Activated naive CD4-positive, alpha-beta T cell treated with anti-CD3 and anti-CD28 coated beads, Interleukin-2, amount 10 ng/mL, durations not matched to agents 7 days and 5 days (primary cell): ENCODE results near the gene GRAMD1A.
A peak's percentile ranks its signal among the peaks of the same experiment; 100 is the strongest.

Experiments
- CTCF ChIA-PET: fragments of 350-600 bp; sonication (Branson Sonifier 250); formaldehyde crosslinking; loops from one replicate; lab custom pipeline; 2021; ENCODE audit warnings: antibody characterized with exemption; lab: Charles Lee
- DNase-seq: peaks from one replicate; pipeline ENCODE4 v3.0.0-alpha.2; 2020
- H3K27ac Mint-ChIP-seq: one replicate; pipeline ENCODE4 v1.8.0; 2021; ENCODE audit warnings: mild to moderate bottlenecking, moderate library complexity, mixed read lengths
- H3K27me3 Mint-ChIP-seq: one replicate; pipeline ENCODE4 v1.8.0; 2021; ENCODE audit warnings: mild to moderate bottlenecking, mixed read lengths
- H3K36me3 Mint-ChIP-seq: one replicate; pipeline ENCODE4 v1.8.0; 2021; ENCODE audit warnings: mixed read lengths
- H3K4me1 Mint-ChIP-seq: one replicate; pipeline ENCODE4 v1.8.0; 2021; ENCODE audit warnings: mixed read lengths
- H3K4me3 Mint-ChIP-seq: one replicate; pipeline ENCODE4 v1.8.0; 2021; ENCODE audit warnings: mild to moderate bottlenecking, moderate library complexity, mixed read lengths
- H3K9me3 Mint-ChIP-seq: one replicate; pipeline ENCODE4 v1.8.0; 2021; ENCODE audit warnings: mixed read lengths

Gene GRAMD1A

GRCh38 chr19:35034588-35035382, 34.7 kb downstream of the GRAMD1A start:
- H3K27me3 Mint-ChIP-seq: peaks cover 73% of the 10 kb centered on the region
- no peak overlapping the region for H3K27ac Mint-ChIP-seq
- no peak overlapping the region for H3K4me3 Mint-ChIP-seq
- CTCF ChIA-PET: interaction anchor here (0.7 to 1.5 kb wide), 3 partner anchors 8 to 32 kb away, joined by 3 to 10 read pairs (median 4); no protein-coding TSS in a partner anchor
- no peaks in the 10 kb centered on the region for H3K9me3 Mint-ChIP-seq
- DNase-seq: no peak
- no peaks in the 10 kb centered on the region for H3K36me3 Mint-ChIP-seq
- peaks cover 6% of the 10 kb centered on the region for H3K4me1 Mint-ChIP-seq

- no peaks in the 10 kb centered on the region for H3K36me3 Mint-ChIP-seq
- CTCF ChIA-PET: interaction anchor here (0.9 to 1.2 kb wide), 4 partner anchors 8 to 65 kb away, joined by 3 to 4 read pairs (median 3); partner anchors contain the start of gene SCN1B
- DNase-seq: no peak
- no peaks in the 10 kb centered on the region for H3K9me3 Mint-ChIP-seq
- H3K27ac Mint-ChIP-seq: no peak overlapping the region
- no peak overlapping the region for H3K4me3 Mint-ChIP-seq
- peaks cover 17% of the 10 kb centered on the region for H3K4me1 Mint-ChIP-seq
- H3K27me3 Mint-ChIP-seq: peaks cover 76% of the 10 kb centered on the region
Observed at GRCh38 chr19:35037716-35038622, 37.8 kb downstream of the GRAMD1A start.

DNA sequence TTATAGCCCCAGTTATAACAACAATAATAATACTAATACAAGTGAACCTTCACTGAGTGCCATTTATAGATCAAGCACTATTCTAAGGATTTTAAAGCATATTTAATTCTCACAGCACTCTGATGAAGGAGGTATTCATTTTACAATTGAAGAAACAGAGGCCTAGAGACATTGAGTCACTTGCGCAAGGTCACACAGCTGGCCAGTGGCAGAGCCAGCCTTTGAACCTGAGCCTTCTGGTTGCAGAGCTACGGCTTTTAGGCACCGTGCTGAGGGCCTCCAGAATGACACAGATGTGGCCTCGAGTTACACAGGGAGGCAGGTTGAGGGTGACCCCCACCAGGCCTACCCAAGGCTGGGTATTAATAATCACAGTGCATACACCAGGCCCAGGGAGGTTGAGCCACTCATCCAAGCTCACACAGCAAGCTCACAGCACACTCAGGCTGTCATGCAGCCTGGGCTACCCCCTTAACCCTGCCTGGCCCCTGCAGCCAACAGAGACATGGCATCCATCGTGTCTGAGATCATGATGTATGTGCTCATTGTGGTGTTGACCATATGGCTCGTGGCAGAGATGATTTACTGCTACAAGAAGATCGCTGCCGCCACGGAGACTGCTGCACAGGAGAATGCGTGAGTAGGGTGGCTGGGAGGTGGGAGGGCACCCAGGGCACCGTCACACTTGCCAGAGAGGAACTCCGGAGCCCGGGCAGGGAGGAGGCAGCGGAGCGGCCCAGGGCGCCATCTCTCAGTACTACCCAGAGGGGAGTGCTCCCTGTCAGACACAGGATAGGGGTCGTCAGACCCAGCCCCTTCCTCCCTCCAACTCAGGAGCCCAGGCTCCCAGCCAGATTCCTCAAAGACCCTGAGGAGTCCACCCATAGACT, 38.7 kb downstream of the GRAMD1A start:
- CTCF ChIA-PET: interaction anchor here (0.9 to 1.1 kb wide), 2 partner anchors 9 to 26 kb away, joined by 3 read pairs; partner anchors contain the start of gene SCN1B
- Mint-ChIP-seq H3K9me3 (no peaks in the 10 kb centered on the region), H3K4me3 (no peak overlapping the region), H3K27ac (no peak overlapping the region), H3K4me1 (peaks cover 17% of the 10 kb centered on the region), H3K36me3 (no peaks in the 10 kb centered on the region), H3K27me3 (peaks cover 76% of the 10 kb centered on the region)
- DNase-seq: no peak

DNA sequence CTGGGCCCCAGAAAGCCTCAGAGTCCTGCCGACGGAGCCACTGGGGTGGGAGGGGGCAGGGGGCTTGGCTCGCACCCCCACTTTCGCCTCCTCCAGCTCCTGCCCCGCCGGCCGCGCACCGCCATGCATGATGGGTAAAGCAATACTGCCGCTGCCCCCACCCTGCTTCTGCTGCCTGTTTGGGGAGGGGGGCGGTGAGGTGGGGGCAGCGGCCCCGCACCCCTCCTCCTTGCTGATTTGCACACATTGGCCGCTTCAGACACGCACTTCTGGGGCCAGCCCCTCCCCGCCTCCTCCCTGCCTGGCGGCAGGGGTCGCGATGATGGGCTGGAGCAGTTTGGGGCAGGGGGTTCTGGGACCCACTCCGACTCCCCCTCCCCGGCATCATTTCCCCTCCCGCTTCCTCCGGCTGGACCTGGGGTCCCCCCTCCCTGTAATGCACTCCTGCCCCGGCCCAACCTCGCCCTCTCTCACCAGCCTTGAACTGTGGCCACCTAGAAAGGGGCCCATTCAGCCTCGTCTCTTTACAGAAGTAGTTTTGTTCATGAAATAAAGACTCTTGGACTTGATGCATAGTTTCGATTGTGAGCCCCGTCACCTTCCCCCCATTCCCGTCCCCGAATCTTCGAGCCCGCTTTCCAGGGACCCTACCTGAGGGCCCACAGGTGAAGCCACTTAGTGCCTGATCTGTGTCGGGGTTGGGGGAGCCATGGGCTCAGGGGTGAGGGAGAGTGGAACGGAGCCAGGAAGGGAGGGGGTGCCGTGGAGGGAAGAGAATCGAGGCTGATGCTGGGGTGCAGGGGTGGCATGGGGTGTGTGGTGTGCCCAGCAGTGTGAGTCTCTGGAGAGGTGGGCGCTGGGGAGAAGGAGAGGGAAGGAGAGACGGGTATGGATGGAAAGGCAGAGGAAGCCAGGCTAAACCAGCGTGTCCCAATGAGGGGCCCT, 40.0 kb downstream of the GRAMD1A start:
- Mint-ChIP-seq H3K9me3 (no peaks in the 10 kb centered on the region), H3K4me3 (peak overlapping the region; percentile 42), H3K27ac (no peak overlapping the region), H3K4me1 (peaks cover 20% of the 10 kb centered on the region), H3K27me3 (peaks cover 70% of the 10 kb centered on the region), H3K36me3 (no peaks in the 10 kb centered on the region)
- CTCF ChIA-PET: no interaction called here
- no peak for DNase-seq

- CTCF ChIA-PET: no interaction called here
- Mint-ChIP-seq H3K4me1 (peaks cover 27% of the 10 kb centered on the region), H3K4me3 (peak overlapping the region; percentile 42), H3K27ac (no peak overlapping the region), H3K36me3 (no peaks in the 10 kb centered on the region), H3K9me3 (no peaks in the 10 kb centered on the region), H3K27me3 (peaks cover 76% of the 10 kb centered on the region)
- DNase-seq: peak; percentile 47
Observed at GRCh38 chr19:35040826-35041547, 40.9 kb downstream of the GRAMD1A start.

DNA sequence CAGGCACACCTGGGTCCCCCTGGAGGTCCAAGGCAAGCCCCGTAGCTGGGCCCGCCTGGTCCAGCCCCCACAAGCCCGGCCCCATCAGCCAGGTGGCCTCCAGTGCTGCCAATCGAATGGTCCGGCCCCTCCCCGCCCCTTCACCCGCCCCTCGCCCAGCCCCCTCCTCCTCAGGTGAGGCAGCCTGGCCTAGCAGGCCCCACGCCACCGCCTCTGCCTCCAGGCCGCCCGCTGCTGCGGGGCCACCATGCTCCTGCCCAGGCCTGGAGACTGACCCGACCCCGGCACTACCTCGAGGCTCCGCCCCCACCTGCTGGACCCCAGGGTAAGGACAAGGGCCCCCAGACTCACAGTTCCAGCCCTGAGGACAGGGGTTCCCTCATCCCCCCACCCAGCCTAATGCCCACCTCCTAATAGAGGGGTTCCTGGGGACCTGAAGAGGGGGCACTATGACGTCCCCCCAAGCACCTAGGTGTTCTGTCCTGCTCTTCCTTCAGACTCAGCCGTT, 41.5 kb downstream of the GRAMD1A start, which contains the start of gene HPN:
HPN (plus strand) TSS at position 174 of the 508 bp plus-strand sequence. CDS start 786 bp downstream, outside the sequence.
- Mint-ChIP-seq H3K27me3 (peaks cover 76% of the 10 kb centered on the region), H3K36me3 (no peaks in the 10 kb centered on the region), H3K4me1 (peaks cover 27% of the 10 kb centered on the region), H3K9me3 (no peaks in the 10 kb centered on the region), H3K4me3 (peak within 1 kb of the TSS; percentile 42), H3K27ac (no peak within 1 kb of the TSS)
- no peak for DNase-seq
- CTCF ChIA-PET: interaction anchor here (3.5 kb wide), 1 partner anchor 94 kb away, joined by 19 read pairs; the partner anchor contains the start of gene LGI4

DNA sequence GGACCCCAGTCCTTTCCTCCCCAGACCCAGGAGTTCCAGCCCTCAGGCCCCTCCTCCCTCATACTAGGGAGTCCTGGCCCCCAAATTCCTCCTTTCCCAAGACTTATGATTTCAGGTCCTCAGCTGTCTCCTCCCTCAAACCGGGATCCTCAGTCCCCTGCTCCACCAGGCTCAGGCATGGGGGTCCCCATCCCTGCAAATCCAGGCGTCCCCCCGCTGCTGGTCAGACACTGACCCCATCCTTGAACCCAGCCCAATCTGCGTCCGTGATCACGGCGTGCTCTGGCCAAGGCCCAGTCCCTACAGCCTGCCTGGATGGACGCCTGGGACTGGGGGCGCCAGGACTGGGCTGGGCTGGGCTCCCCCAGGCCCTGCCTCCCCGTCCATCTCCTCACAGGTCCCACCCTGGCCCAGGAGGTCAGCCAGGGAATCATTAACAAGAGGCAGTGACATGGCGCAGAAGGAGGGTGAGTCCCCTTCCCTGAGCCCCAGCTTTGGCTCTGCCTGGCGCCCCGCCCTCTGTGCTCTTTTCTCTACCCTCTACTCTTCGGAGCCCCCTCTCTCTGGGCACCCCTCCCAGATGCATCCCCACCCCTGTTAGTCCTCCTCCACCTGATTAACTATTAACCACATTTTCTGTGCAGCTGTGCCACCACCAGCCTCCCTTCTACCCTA, 42.1 kb downstream of the GRAMD1A start:
- Mint-ChIP-seq H3K36me3 (no peaks in the 10 kb centered on the region), H3K27ac (no peak overlapping the region), H3K4me3 (no peak overlapping the region), H3K27me3 (peaks cover 73% of the 10 kb centered on the region), H3K4me1 (peaks cover 27% of the 10 kb centered on the region), H3K9me3 (no peaks in the 10 kb centered on the region)
- no peak for DNase-seq
- CTCF ChIA-PET: interaction anchor here (0.6 to 3.5 kb wide), 5 partner anchors 8 to 99 kb away, joined by 3 to 19 read pairs (median 11); partner anchors contain the start of gene LGI4

DNA sequence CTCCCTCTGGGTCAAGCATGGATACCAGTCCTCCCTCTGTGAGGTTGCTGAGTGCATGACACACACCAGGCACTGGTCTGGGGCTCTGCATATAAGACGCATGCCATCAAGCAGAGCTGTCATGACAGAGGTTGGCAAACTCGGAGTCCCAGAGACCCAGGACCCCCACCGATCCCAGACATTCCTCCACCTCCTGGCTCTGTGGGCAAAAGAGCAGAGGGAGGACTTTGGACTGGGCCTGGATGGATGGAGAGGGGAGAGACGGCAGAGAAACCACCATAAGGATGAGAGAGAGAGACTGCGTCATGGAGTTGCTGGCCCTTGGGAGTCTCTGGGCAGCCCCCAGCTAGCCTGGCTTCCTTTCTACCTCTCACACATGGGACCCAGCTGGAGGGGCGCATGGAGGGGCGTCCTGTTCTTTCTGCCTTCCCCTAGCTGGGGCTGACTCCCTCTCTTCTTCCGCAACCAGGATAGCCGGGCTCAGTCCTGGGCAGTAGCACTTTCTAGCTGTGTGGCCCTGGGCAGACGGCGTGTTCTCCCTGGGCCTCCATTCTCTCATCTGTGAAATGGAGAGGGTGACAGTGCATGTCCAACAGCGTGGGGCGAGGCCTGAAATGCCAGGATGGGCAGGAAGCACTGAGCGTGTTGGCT, 43.0 kb downstream of the GRAMD1A start:
- H3K27ac Mint-ChIP-seq: no peak overlapping the region
- CTCF ChIA-PET: interaction anchor here (0.5 to 3.5 kb wide), 19 partner anchors 8 to 111 kb away, joined by 3 to 19 read pairs (median 6); partner anchors contain the start of gene LGI4
- H3K9me3 Mint-ChIP-seq: no peaks in the 10 kb centered on the region
- H3K4me3 Mint-ChIP-seq: no peak overlapping the region
- no peak for DNase-seq
- H3K27me3 Mint-ChIP-seq: peaks cover 75% of the 10 kb centered on the region
- H3K4me1 Mint-ChIP-seq: peaks cover 27% of the 10 kb centered on the region
- H3K36me3 Mint-ChIP-seq: no peaks in the 10 kb centered on the region

- peaks cover 27% of the 10 kb centered on the region for H3K4me1 Mint-ChIP-seq
- H3K4me3 Mint-ChIP-seq: no peak overlapping the region
- no peak for DNase-seq
- no peaks in the 10 kb centered on the region for H3K36me3 Mint-ChIP-seq
- H3K27ac Mint-ChIP-seq: no peak overlapping the region
- peaks cover 71% of the 10 kb centered on the region for H3K27me3 Mint-ChIP-seq
- H3K9me3 Mint-ChIP-seq: no peaks in the 10 kb centered on the region
- CTCF ChIA-PET: interaction anchor here (0.9 to 3.5 kb wide), 23 partner anchors 9 to 238 kb away, joined by 3 to 19 read pairs (median 6); partner anchors contain the start of genes HAMP and LGI4
Observed at GRCh38 chr19:35043906-35044305, 43.8 kb downstream of the GRAMD1A start.

- Mint-ChIP-seq H3K4me3 (no peak overlapping the region), H3K27ac (no peak overlapping the region), H3K4me1 (peaks cover 27% of the 10 kb centered on the region), H3K27me3 (peaks cover 70% of the 10 kb centered on the region), H3K36me3 (no peaks in the 10 kb centered on the region), H3K9me3 (no peaks in the 10 kb centered on the region)
- peak; percentile 77 for DNase-seq
- CTCF ChIA-PET: interaction anchor here (0.9 to 3.5 kb wide), 23 partner anchors 10 to 238 kb away, joined by 3 to 19 read pairs (median 6); partner anchors contain the start of genes HAMP and LGI4
Observed at GRCh38 chr19:35044317-35045117, 44.4 kb downstream of the GRAMD1A start.
